ENCODE measurements around the gene NUP93.

Gene NUP93

GRCh38 chr16:56744996-56745640, 15.2 kb downstream of the NUP93 start:
- no peak for DNase-seq

- no peak for DNase-seq
Measured at GRCh38 chr16:56747486-56748045, 17.6 kb downstream of the NUP93 start.

GRCh38 chr16:56748191-56748590, 18.3 kb downstream of the NUP93 start:
- DNase-seq: no peak

- no peak for DNase-seq
Measured at GRCh38 chr16:56748826-56749225, 18.9 kb downstream of the NUP93 start.

GRCh38 chr16:56749672-56750491, 20.0 kb downstream of the NUP93 start:
- DNase-seq: no peak

GRCh38 chr16:56753410-56753809, 23.5 kb downstream of the NUP93 start:
- DNase-seq: no peak

GRCh38 chr16:56755038-56755437, 25.1 kb downstream of the NUP93 start:
- no peak for DNase-seq

- DNase-seq: no peak
Measured at GRCh38 chr16:56758432-56758831, 28.5 kb downstream of the NUP93 start.

GRCh38 chr16:56758930-56759329, 29.0 kb downstream of the NUP93 start:
- no peak for DNase-seq

GRCh38 chr16:56763291-56763916, 33.5 kb downstream of the NUP93 start:
- DNase-seq: no peak

- DNase-seq: no peak
Measured at GRCh38 chr16:56764835-56765234, 34.9 kb downstream of the NUP93 start.

- DNase-seq: no peak
Measured at GRCh38 chr16:56765949-56766348, 36.0 kb downstream of the NUP93 start.

GRCh38 chr16:56767024-56767423, 37.1 kb downstream of the NUP93 start:
- no peak for DNase-seq

- no peak for DNase-seq
Measured at GRCh38 chr16:56769677-56770076, 39.7 kb downstream of the NUP93 start.

GRCh38 chr16:56771558-56772279, 41.8 kb downstream of the NUP93 start:
- no peak for DNase-seq

GRCh38 chr16:56773532-56773931, 43.6 kb downstream of the NUP93 start:
- DNase-seq: no peak

GRCh38 chr16:56774016-56774680, 44.2 kb downstream of the NUP93 start:
- DNase-seq: no peak

GRCh38 chr16:56775162-56775561, 45.2 kb downstream of the NUP93 start:
- DNase-seq: no peak

- no peak for DNase-seq
Measured at GRCh38 chr16:56776562-56776961, 46.6 kb downstream of the NUP93 start.

GRCh38 chr16:56777001-56777400, 47.1 kb downstream of the NUP93 start:
- no peak for DNase-seq

- DNase-seq: no peak
Measured at GRCh38 chr16:56777482-56777881, 47.6 kb downstream of the NUP93 start.

- no peak for DNase-seq
Measured at GRCh38 chr16:56779906-56780305, 50.0 kb downstream of the NUP93 start.
